HepG2 (cell line): Measurements from ENCODE around the gene GRAMD4. TPM values are rescaled to one million over a fixed set of nuclear protein-coding genes. Genes with fewer than 3 reads are reported as not detected.
A peak's percentile ranks its signal among the peaks of the same experiment; 100 is the strongest.

Experiments
- BCL3 ChIP-seq: sonication (generic); formaldehyde crosslinking; IDR thresholded peaks from 2 replicates; pipeline ENCODE4 v1.5.1; 2020; ENCODE audit warnings: mild to moderate bottlenecking, missing genetic modification reagents, moderate library complexity
- E2F1 ChIP-seq: sonication (generic); formaldehyde crosslinking; IDR thresholded peaks from 2 replicates; pipeline ENCODE4 v1.5.0; 2020; ENCODE audit warnings: missing genetic modification reagents
- EHMT2 ChIP-seq: fragments of 200-600 bp; sonication (generic); IDR thresholded peaks from 2 replicates; pipeline ENCODE4 v1.7.0; 2017; ENCODE audit warnings: antibody characterized with exemption, low read depth, low read length, borderline replicate concordance
- HMGXB3 ChIP-seq: sonication (generic); formaldehyde crosslinking; IDR thresholded peaks from 2 replicates; pipeline ENCODE4 v1.4.0; 2020; ENCODE audit warnings: missing genetic modification reagents, borderline replicate concordance
- KDM3A ChIP-seq: IDR thresholded peaks from 2 replicates; pipeline ENCODE4 v1.6.1; 2018; ENCODE audit warnings: low read depth, missing compliant biosample characterization
- KDM4B ChIP-seq: sonication (generic); formaldehyde crosslinking; IDR thresholded peaks from 2 replicates; pipeline ENCODE4 v1.4.0; 2020; ENCODE audit warnings: missing genetic modification reagents
- RORA ChIP-seq: sonication (generic); formaldehyde crosslinking; IDR thresholded peaks from 2 replicates; pipeline ENCODE4 v1.5.0; 2020; ENCODE audit warnings: mild to moderate bottlenecking, missing genetic modification reagents, moderate library complexity
- SATB2 ChIP-seq: sonication (generic); formaldehyde crosslinking; IDR thresholded peaks from 2 replicates; pipeline ENCODE4 v1.5.0; 2020; ENCODE audit warnings: missing genetic modification reagents
- SRY ChIP-seq: sonication (generic); formaldehyde crosslinking; IDR thresholded peaks from 2 replicates; pipeline ENCODE4 v1.8.0; 2022; ENCODE audit warnings: mild to moderate bottlenecking, missing genetic modification reagents
- TEAD2 ChIP-seq: sonication (generic); formaldehyde crosslinking; IDR thresholded peaks from 2 replicates; pipeline ENCODE4 v1.9.0; 2021; ENCODE audit warnings: missing genetic modification reagents
- ZKSCAN5 ChIP-seq: sonication (generic); formaldehyde crosslinking; IDR thresholded peaks from 2 replicates; pipeline ENCODE4 v1.5.1; 2020; ENCODE audit warnings: mild to moderate bottlenecking, missing genetic modification reagents
- ZNF530 ChIP-seq: sonication (generic); formaldehyde crosslinking; IDR thresholded peaks from 2 replicates; pipeline ENCODE4 v1.5.0; 2020; ENCODE audit warnings: low read depth, mild to moderate bottlenecking, missing genetic modification reagents
- ZNF564 ChIP-seq: sonication (generic); formaldehyde crosslinking; IDR thresholded peaks from 2 replicates; pipeline ENCODE4 v1.8.1; 2023; ENCODE audit warnings: mild to moderate bottlenecking, missing genetic modification reagents
- ZNF646 ChIP-seq: sonication (generic); formaldehyde crosslinking; IDR thresholded peaks from 2 replicates; pipeline ENCODE4 v1.9.0; 2021; ENCODE audit warnings: mild to moderate bottlenecking, missing genetic modification reagents
- ZNF7 ChIP-seq: IDR thresholded peaks from 2 replicates; pipeline ENCODE4 v1.6.1; 2016; ENCODE audit warnings: missing biosample characterization, missing genetic modification reagents
- ZSCAN31 ChIP-seq: sonication (generic); formaldehyde crosslinking; IDR thresholded peaks from 2 replicates; pipeline ENCODE4 v1.5.0; 2020; ENCODE audit warnings: low read depth, mild to moderate bottlenecking, missing genetic modification reagents
- polyA plus RNA-seq, 8 experiments: library from polyadenylated mRNA; depleted of rRNA in 3 of 8; stranded (reverse) in 7 of 8; unstranded in 1 of 8; fragments of >200 nt; fragmentation: Illumina TruSeq in 4 of 8; extraction: Trizol in 4 of 8; gene quantifications; 2 replicates each; pipeline versions ENCODE4 v1.2.1 to v1.2.3, GENCODE V29; 2011 to 2016; ENCODE audit warnings: low read depth in 4 of 8, missing spikeins in 1 of 8, mixed read lengths in 1 of 8; ENCODE audit not compliant: insufficient read depth in 1 of 8
- total RNA-seq, 5 experiments: library from RNA; depleted of rRNA; stranded (reverse); fragments of >200 nt; fragmentation: Illumina TruSeq; extraction: Trizol; gene quantifications; 2 replicates each; pipeline ENCODE4 v1.2.3, GENCODE V29; 2016; ENCODE audit warnings: low read depth in 1 of 5

The GRAMD4 gene
- total and polyA plus RNA-seq, 2 of the 13 experiments (the other 11 are each of a cell fraction or from before 2014, with no cell fraction given), result 15.2 to 15.7 TPM

- 0 out of 2 replicates have a peak, but pooled peaks have one; percentile 21 for TF ChIP-seq HMGXB3 (CRISPR knock-in tag)
- no peak for TF ChIP-seq RORA (CRISPR knock-in tag)
- no peak; the same call in 1 of the 2 replicates for TF ChIP-seq BCL3 (CRISPR knock-in tag)
- TF ChIP-seq KDM3A, result 0 out of 2 replicates have a peak, but pooled peaks have one; percentile 24
- no peak for TF ChIP-seq ZNF7 (CRISPR knock-in tag)
- no peak for TF ChIP-seq ZNF530
- no peak for TF ChIP-seq ZSCAN31 (CRISPR knock-in tag)
- TF ChIP-seq ZKSCAN5, result no peak
- TF ChIP-seq SATB2, result no peak
- no peak; the same call in 1 of the 2 replicates for TF ChIP-seq EHMT2
- no peak for TF ChIP-seq SRY (CRISPR knock-in tag)
- peak; percentile 99 for TF ChIP-seq ZNF646 (CRISPR knock-in tag)
- no peak for TF ChIP-seq TEAD2 (CRISPR knock-in tag)
- TF ChIP-seq ZNF564 (CRISPR knock-in tag), result no peak; the same call in 1 of the 2 replicates
- TF ChIP-seq KDM4B (CRISPR knock-in tag), result no peak; the same call in 1 of the 2 replicates
- no peak for TF ChIP-seq E2F1 (CRISPR knock-in tag)
These were observed 18.6 kb downstream of the GRAMD4 start (continued) for GRCh38 chr22:46638601-46639431.
